ENCODE results near the gene ARAF. TPM values are rescaled to one million over a fixed set of nuclear protein-coding genes. Genes with fewer than 3 reads are reported as not detected.

The ARAF gene
- total RNA-seq, 1 donor from 2014 or later, result 60.5 TPM

GRCh38 chrX:47561659-47562151, 700 bp downstream of the ARAF start:
- DNase-seq (ENCODE audit: low spot score), result no peak
- intact Hi-C loops (cut with DNase I), result loop anchor here (1.0 kb wide), 1 partner anchor 33 kb away; no protein-coding TSS in a partner anchor
- no peak for ATAC-seq

- intact Hi-C loops (cut with DNase I), result loop anchor here (1.0 kb wide), 1 partner anchor 32 kb away; no protein-coding TSS in a partner anchor
- no peak for DNase-seq (ENCODE audit: low spot score)
- no peak for ATAC-seq
These were observed 1.7 kb downstream of the ARAF start for GRCh38 chrX:47562615-47563243.

- ATAC-seq, result no peak
- no peak for DNase-seq (ENCODE audit: low spot score)
- intact Hi-C loops (cut with DNase I), result no loop called here
These were observed 2.9 kb downstream of the ARAF start for GRCh38 chrX:47563801-47564315.

- DNase-seq (ENCODE audit: low spot score), result peak; percentile 13
- intact Hi-C loops (cut with DNase I), result no loop called here
- no peak for ATAC-seq
These were observed 3.6 kb downstream of the ARAF start for GRCh38 chrX:47564438-47565085.

- intact Hi-C loops (cut with DNase I), result no loop called here
- no peak for ATAC-seq
- peak; percentile 37 for DNase-seq (ENCODE audit: low spot score)
These were observed 5.8 kb downstream of the ARAF start for GRCh38 chrX:47566841-47567240.

- intact Hi-C loops (cut with DNase I), result no loop called here
- no peak for DNase-seq (ENCODE audit: low spot score)
- ATAC-seq, result no peak
These were observed 7.8 kb downstream of the ARAF start for GRCh38 chrX:47568656-47569295.

GRCh38 chrX:47570794-47571193, 9.8 kb downstream of the ARAF start:
- no peak for ATAC-seq
- intact Hi-C loops (cut with DNase I), result no loop called here
- DNase-seq (ENCODE audit: low spot score), result peak; percentile 39

- DNase-seq (ENCODE audit: low spot score), result no peak
- no peak for ATAC-seq
- intact Hi-C loops (cut with DNase I), result no loop called here
These were observed 10.2 kb downstream of the ARAF start for GRCh38 chrX:47571215-47571614.

GRCh38 chrX:47571896-47572295, 10.9 kb downstream of the ARAF start:
- no peak for DNase-seq (ENCODE audit: low spot score)

GRCh38 chrX:47572773-47573340, 11.9 kb downstream of the ARAF start:
- intact Hi-C loops (cut with DNase I), result no loop called here
- ATAC-seq (peak; percentile 4), DNase-seq (ENCODE audit: low spot score) (no peak)

More at GRCh38 chrX:47571896-47572295, 10.9 kb downstream of the ARAF start:
- ATAC-seq, result no peak
- intact Hi-C loops (cut with DNase I), result no loop called here

- intact Hi-C loops (cut with DNase I), result no loop called here
- ATAC-seq, result peak; percentile 80
- DNase-seq (ENCODE audit: low spot score), result peak; percentile 74
These were observed 12.5 kb downstream of the ARAF start for GRCh38 chrX:47573341-47574075.

- intact Hi-C loops (cut with DNase I), result no loop called here
- no peak for DNase-seq (ENCODE audit: low spot score)
- ATAC-seq, result peak; percentile 29
These were observed 13.1 kb downstream of the ARAF start for GRCh38 chrX:47574076-47574546.

- DNase-seq (ENCODE audit: low spot score) (peak; percentile 49), ATAC-seq (no peak)
- intact Hi-C loops (cut with DNase I), result no loop called here
These were observed 13.7 kb downstream of the ARAF start for GRCh38 chrX:47574547-47575301.

- DNase-seq (ENCODE audit: low spot score) (no peak), ATAC-seq (no peak)
- intact Hi-C loops (cut with DNase I), result no loop called here
These were observed 15.3 kb downstream of the ARAF start for GRCh38 chrX:47576021-47576898.

GRCh38 chrX:47577424-47577823, 16.4 kb downstream of the ARAF start:
- DNase-seq (ENCODE audit: low spot score) (no peak), ATAC-seq (no peak)
- intact Hi-C loops (cut with DNase I), result no loop called here

GRCh38 chrX:47577901-47578300, 16.9 kb downstream of the ARAF start:
- intact Hi-C loops (cut with DNase I), result no loop called here
- no peak for ATAC-seq
- no peak for DNase-seq (ENCODE audit: low spot score)

GRCh38 chrX:47578692-47579091, 17.7 kb downstream of the ARAF start:
- DNase-seq (ENCODE audit: low spot score) (no peak), ATAC-seq (no peak)
- intact Hi-C loops (cut with DNase I), result no loop called here
